ENCODE measurements around the gene SLC11A2.

GRCh38 chr12:51071663-51072062 is 45.5 kb upstream of the SLC11A2 start:
- no peak for TF ChIP-seq EZH2 (IDR thresholded peaks at IDR 0.05; ENCODE audit: insufficient read depth, poor library complexity, severe bottlenecking)
- no peak for TF ChIP-seq EZH2phosphoT487 (IDR thresholded peaks at IDR 0.05; ENCODE audit: insufficient read depth, low read depth)
